GM12874 (cell line): ENCODE results near the gene QPCTL.

Experiments
- TF ChIP-seq, protein P1 (sequence below): IDR thresholded peaks from 2 replicates; pipeline ENCODE4 v1.5.1; 2011; ENCODE audit warnings: low read depth, mild to moderate bottlenecking, control low read depth, low read length, moderate library complexity; ENCODE audit not compliant: insufficient read depth

Gene QPCTL

DNA sequence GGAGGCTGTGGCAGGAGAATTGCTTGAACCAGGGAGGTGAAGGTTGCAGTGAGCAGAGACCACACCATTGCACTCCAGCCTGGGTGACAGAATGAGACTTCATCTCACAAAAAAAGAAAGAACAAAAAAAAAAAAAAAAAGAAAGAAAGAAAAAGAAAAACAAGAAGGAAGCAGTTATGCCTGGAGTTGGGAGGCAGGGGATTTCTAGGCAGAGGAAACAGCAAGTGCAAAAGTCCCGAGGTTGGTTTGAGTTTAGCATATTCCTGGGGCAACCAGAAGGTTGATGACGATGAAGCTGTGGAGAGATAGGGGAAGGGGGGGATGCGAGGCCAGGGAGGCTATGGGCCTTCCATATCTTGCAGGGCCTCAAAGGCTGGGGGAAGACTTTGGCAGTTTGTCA, 41.7 kb upstream of the QPCTL start:
- TF ChIP-seq, protein P1, sequence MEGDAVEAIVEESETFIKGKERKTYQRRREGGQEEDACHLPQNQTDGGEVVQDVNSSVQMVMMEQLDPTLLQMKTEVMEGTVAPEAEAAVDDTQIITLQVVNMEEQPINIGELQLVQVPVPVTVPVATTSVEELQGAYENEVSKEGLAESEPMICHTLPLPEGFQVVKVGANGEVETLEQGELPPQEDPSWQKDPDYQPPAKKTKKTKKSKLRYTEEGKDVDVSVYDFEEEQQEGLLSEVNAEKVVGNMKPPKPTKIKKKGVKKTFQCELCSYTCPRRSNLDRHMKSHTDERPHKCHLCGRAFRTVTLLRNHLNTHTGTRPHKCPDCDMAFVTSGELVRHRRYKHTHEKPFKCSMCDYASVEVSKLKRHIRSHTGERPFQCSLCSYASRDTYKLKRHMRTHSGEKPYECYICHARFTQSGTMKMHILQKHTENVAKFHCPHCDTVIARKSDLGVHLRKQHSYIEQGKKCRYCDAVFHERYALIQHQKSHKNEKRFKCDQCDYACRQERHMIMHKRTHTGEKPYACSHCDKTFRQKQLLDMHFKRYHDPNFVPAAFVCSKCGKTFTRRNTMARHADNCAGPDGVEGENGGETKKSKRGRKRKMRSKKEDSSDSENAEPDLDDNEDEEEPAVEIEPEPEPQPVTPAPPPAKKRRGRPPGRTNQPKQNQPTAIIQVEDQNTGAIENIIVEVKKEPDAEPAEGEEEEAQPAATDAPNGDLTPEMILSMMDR, result no peak

DNA sequence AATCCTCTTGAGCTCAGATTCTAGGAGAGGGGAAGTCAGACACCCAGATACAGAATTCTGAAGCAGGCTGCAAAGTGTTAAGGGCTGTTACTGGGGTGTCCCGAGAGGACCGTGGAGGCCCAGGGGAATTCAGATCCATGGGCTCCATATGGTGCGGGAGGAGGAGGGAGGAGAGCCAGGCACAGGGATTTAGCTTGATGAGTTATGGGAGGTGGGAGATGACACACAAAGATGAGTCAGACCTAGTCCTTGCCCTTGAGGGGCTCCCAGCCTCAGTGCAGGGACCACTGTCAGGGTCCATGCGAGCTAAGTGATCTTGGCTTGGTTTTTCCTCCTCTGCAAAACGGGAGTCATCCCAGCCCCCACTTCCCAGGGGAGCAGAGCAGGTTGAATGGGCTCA, 38.8 kb upstream of the QPCTL start:
- TF ChIP-seq, protein P1, result no peak

DNA sequence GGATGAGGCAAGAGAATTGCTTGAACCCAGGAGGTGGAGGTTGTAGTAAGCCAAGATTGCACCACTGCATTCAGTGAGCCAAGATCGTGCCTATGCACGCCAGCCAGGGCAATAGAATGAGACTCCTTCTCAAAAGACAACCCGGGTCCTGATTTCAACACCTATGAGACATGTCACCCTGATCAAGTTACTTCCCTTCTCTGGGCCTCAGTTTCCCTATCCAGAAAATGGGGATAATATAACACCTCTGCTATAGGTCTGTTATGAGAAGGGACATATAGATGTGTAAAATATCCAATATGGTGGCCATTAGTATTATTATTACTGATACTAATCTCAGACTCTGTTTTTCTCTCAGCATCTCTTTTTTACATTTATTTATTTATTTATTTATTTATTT, 37.4 kb upstream of the QPCTL start:
- TF ChIP-seq, protein P1, result no peak

DNA sequence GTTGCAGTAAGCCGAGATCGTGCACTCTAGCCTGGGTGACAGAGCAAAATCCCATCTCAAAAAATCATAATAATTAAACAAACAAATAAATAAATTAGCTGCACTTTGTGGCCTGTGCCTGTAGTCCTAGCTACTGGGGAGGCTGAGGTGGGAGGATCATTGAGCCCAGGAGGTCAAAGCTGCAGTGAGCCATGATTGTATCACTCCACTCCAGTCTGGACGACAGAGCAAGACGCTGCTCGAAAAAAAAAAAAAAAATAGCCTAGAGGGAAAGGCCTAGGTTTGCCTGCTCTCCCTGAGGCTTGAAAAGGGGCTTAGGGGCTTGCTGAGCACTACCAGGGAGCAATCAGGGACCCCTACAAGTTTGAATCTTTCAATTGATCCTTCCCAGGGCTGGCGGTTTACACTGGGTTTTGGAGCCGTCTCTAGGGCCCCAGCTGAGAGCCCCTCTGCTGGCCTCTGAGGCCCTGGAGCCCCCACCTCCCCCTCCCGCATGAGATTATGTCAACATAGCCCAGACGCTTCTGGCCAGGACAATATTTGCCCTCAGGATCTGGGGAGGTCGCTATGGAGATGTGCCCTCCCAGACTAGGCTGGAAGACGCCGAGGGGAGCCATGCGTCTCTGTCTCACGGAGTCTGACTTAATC, 34.8 kb upstream of the QPCTL start:
- TF ChIP-seq, protein P1, result no peak

DNA sequence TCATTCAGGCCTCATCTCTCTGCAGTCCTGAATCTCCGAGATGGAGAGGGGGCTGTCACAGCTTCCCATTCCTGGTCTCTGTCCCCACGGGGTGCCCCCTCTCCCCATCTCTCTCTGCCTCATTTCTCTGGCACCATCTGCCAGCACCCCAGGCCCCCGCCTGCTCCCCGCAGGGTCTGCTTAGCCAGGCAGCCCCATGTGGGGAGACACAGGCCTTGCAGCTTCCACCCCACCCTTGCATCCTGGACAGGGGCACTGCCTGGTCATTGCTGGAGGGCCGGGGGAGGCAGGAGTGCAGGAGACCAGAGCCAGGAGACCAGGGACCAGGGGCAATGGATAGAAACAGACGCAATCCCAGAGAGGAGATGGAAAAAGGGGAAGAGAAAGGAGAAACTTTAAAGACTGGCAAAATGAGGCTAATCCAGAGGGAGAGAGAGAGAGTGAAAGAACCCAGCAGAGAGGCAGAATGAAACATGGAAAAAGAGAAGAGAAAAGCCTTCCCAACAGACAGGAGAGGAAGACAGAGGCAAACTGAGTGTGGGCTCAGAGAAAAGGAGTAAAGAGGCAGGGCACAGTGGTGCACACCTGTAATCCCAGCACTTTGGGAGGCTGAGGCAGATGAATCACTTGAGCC, 33.3 kb upstream of the QPCTL start:
- TF ChIP-seq, protein P1, result no peak

DNA sequence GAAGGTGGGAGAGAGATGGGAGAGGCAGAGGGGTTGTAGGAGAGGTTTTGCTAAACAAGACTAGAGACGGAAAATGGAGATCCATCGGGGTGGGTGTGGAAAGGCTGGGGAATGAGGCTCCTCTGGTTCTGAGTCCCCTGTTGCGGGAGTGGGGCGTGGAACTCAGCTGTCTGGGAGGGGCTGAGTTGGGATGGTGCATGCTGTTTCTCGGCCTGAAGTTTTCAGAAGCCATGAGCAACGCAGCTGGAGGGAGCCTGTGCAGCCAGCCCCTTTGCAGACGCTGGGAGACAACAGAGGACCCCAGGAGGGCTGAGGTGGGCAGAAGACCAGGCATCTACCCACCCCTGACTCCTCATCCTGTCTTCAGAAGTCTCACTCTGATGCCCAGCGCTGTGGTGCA, 31.8 kb upstream of the QPCTL start:
- TF ChIP-seq, protein P1, result no peak

DNA sequence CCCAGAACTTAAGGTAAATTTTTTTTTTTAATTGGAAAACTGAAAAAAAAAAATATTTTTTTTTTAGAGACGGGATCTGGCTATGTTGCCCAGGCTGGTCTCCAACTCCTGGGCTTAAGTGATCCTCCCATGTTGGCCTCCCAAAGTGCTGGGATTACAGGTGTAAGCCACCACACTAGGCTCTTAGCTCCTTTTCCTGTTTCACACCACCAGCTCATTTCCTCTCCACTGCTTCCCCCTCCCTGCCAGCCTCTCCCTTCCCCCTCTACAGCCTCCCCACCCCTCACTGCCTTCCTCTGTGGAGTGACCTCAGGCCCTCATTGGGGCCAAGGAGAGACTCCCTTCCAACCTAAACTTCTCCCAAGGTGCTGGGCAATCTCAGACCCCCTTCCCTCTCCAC, 28.7 kb upstream of the QPCTL start:
- TF ChIP-seq, protein P1, result no peak
